ENCODE results near the gene CISH.

CISH gene

GRCh38 chr3:50567386-50568167 lies 44.0 kb downstream of the CISH start, which contains the start of gene C3orf18:
TSS of gene C3orf18 (minus strand) at chr3:50567747. CDS start at chr3:50565699, 2,048 bp downstream.
- peak within 1 kb of the TSS; percentile 76 for H3K4me3 ChIP-seq
- TF ChIP-seq CTCF (IDR thresholded peaks at IDR 0.05), result no peak
- peak; percentile 93 for DNase-seq (ENCODE audit: low spot score)
- peak within 1 kb of the TSS; percentile 81 to 82 for H3K27ac ChIP-seq

DNA sequence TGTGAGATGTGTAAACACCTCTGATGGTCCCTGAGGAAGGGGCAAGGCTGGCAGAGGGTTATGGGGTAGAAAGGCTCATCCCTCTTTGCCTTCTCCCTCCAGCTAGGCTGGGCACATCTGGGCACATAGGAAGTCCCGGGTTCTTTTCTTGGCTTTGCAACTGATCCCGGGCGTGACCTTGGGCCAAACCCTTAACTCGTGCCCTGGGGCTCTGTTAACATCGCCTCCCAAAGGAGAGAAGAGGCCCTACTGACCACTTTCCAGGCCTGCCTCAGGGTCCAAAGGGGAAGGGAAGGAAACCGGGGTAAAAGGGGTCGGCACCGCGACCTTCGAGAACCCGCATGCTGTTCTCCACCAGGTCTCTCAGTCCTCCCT lies 44.6 kb downstream of the CISH start:
- H3K27ac ChIP-seq, result peak overlapping the region; percentile 81 to 82
- DNase-seq (ENCODE audit: low spot score), result no peak
- peak overlapping the region; percentile 76 for H3K4me3 ChIP-seq
- TF ChIP-seq CTCF (IDR thresholded peaks at IDR 0.05), result no peak

- Histone ChIP-seq H3K27ac (no peak overlapping the region), H3K4me3 (no peak overlapping the region)
- DNase-seq (ENCODE audit: low spot score), result no peak
- no peak for TF ChIP-seq CTCF (IDR thresholded peaks at IDR 0.05)
Observed at GRCh38 chr3:50564321-50564720, 47.3 kb downstream of the CISH start.

- no peak for DNase-seq (ENCODE audit: low spot score)
- no peak for TF ChIP-seq CTCF (IDR thresholded peaks at IDR 0.05)
- no peak overlapping the region for H3K4me3 ChIP-seq
- H3K27ac ChIP-seq, result no peak overlapping the region
Observed at GRCh38 chr3:50563867-50564266, 47.7 kb downstream of the CISH start.

DNA sequence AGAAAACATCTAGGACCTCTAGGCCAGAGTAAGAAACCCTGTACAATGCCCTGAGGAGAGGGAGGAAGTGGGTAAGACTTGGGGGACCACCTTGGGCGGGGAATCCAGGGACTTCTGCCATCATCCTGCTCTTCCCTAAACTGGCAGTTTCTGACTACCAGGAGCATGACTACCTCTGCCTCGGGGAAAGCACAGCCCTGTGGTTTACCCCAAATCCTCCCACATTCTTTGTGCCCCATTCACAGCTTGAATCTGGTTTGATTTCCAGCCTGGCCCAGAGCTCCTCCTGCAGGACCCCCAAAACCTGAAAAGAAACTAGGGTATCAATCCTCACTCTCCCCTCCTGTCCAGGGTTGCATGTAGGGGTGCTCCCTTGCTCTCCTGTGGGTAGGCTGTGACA lies 48.7 kb downstream of the CISH start:
- H3K27ac ChIP-seq, result no peak overlapping the region
- no peak for TF ChIP-seq CTCF (IDR thresholded peaks at IDR 0.05)
- no peak overlapping the region for H3K4me3 ChIP-seq
- no peak for DNase-seq (ENCODE audit: low spot score)

DNA sequence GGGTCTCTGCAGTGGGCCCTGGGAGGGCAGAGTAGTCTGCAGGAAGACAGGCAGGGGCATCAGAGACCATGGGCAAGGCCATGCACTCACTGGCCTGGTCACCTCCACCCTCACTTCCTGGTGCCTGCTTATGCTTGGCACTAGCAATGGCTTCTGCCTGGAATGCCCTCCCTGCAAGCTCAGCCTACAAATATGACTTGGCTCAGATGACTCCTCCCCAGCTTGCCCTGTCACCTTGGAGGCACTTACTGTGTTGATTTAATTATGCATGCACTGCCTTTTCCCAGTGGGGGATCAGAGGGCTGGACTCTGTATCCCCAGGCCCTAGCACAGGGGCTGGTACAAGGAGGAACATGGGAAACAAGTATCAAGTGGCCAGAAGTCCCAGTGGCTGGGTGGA lies 51.9 kb downstream of the CISH start:
- H3K27ac ChIP-seq, result no peak overlapping the region
- H3K4me3 ChIP-seq, result no peak overlapping the region
- TF ChIP-seq CTCF (IDR thresholded peaks at IDR 0.05), result no peak
- no peak for DNase-seq (ENCODE audit: low spot score)

DNA sequence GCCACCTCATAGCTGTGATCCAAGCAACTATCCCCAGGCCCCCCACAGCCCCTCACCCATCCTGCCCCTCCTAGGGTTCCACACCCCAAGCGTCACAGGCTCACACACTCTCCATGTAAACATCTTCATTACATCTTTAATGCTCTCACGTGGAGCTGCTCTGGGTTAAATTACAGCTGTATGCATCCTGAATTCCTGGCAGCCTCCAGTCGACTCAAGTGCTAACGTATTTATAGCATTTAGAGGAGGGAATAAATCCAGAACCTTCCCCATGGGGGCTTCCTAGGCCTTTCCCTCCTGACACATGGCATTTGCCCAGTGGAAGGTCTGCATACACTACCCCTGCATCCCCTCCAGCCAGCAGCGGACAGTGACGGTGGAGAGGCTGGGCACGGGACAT lies 53.7 kb downstream of the CISH start:
- no peak for DNase-seq (ENCODE audit: low spot score)
- Histone ChIP-seq H3K27ac (no peak overlapping the region), H3K4me3 (no peak overlapping the region)
- no peak for TF ChIP-seq CTCF (IDR thresholded peaks at IDR 0.05)

All from coronary artery (tissue), 2 donors.